CD4-positive, alpha-beta T cell treated with Interleukin-4 for 1 hour (primary cell): ENCODE data around the gene GRIN3B.
A peak's percentile ranks its signal among the peaks of the same experiment; 100 is the strongest.

ENCODE experiments used
- DNase-seq, 2 donors: peaks; one replicate each; pipeline ENCODE4 v3.0.0-alpha.2; 2020 to 2022

GRIN3B gene

GRCh38 chr19:991174-991931 is 8.9 kb upstream of the GRIN3B start:
- peak; percentile 54 to 56 for DNase-seq

GRCh38 chr19:991932-992669 is 8.1 kb upstream of the GRIN3B start:
- DNase-seq: no peak

- no peak for DNase-seq
Observed at GRCh38 chr19:992670-993055, 7.6 kb upstream of the GRIN3B start.

GRCh38 chr19:993361-993830 is 6.8 kb upstream of the GRIN3B start:
- DNase-seq: no peak

- DNase-seq: no peak
Observed at GRCh38 chr19:993831-994393, 6.3 kb upstream of the GRIN3B start.

- DNase-seq: no peak
Observed at GRCh38 chr19:994516-994915, 5.7 kb upstream of the GRIN3B start.

GRCh38 chr19:995051-995827 is 5.0 kb upstream of the GRIN3B start:
- DNase-seq: no peak

- peak; percentile 85 to 87 for DNase-seq
Observed at GRCh38 chr19:996051-996838, 4.0 kb upstream of the GRIN3B start.

- DNase-seq: no peak
Observed at GRCh38 chr19:998064-998463, 2.2 kb upstream of the GRIN3B start.

GRCh38 chr19:999379-999719 is 870 bp upstream of the GRIN3B start:
- DNase-seq: no peak

- no peak for DNase-seq
Observed at GRCh38 chr19:1000591-1001537, 645 bp downstream of the GRIN3B start.

GRCh38 chr19:1001538-1002166 is 1.4 kb downstream of the GRIN3B start:
- DNase-seq: peak; percentile 63 to 69

- DNase-seq: no peak
Observed at GRCh38 chr19:1002600-1002999, 2.4 kb downstream of the GRIN3B start.

- DNase-seq: no peak
Observed at GRCh38 chr19:1003283-1003682, 3.1 kb downstream of the GRIN3B start.

- no peak for DNase-seq
Observed at GRCh38 chr19:1004204-1004802, 4.1 kb downstream of the GRIN3B start.

- DNase-seq: no peak
Observed at GRCh38 chr19:1004803-1005664, 4.8 kb downstream of the GRIN3B start.

GRCh38 chr19:1006711-1007398 is 6.6 kb downstream of the GRIN3B start:
- no peak for DNase-seq

- DNase-seq: no peak
Observed at GRCh38 chr19:1007399-1008251, 7.4 kb downstream of the GRIN3B start.
